ENCODE measurements around the gene SPOPL.
"Not testable (repeated sequence)": the region's sequence is repeated elsewhere in the genome, so short reads cannot be mapped to it uniquely, and the experiment has no call there.

SPOPL gene

DNA sequence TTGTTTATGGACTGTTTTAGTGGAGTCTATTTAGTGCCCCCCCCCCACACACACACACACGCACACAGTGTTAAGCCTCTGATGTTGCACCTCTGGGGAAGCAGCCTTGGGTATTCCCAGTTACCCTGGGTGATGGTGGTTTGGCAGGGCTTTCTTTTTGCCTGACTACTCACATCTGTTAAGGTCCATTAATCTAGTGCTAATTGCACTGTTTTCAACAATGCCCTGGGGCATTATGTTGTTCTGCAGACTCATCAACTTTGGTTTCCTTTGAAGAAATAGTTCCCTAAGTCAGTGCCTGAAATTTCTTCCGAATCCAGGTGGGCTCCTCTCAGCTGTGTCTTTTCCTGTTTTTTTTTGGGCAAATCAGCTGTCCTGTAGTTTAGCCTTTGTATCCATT, 34.7 kb downstream of the SPOPL start:
- peak; percentile 51 for DNase-seq (ENCODE audit: low read depth)
- no peak overlapping the region for H3K4me3 ChIP-seq (ENCODE audit: low read depth, low read length)
- in situ Hi-C loops (cut with HindIII; ENCODE audit: low sequenced_read_pairs): no loop called here
- TF ChIP-seq, protein P1, sequence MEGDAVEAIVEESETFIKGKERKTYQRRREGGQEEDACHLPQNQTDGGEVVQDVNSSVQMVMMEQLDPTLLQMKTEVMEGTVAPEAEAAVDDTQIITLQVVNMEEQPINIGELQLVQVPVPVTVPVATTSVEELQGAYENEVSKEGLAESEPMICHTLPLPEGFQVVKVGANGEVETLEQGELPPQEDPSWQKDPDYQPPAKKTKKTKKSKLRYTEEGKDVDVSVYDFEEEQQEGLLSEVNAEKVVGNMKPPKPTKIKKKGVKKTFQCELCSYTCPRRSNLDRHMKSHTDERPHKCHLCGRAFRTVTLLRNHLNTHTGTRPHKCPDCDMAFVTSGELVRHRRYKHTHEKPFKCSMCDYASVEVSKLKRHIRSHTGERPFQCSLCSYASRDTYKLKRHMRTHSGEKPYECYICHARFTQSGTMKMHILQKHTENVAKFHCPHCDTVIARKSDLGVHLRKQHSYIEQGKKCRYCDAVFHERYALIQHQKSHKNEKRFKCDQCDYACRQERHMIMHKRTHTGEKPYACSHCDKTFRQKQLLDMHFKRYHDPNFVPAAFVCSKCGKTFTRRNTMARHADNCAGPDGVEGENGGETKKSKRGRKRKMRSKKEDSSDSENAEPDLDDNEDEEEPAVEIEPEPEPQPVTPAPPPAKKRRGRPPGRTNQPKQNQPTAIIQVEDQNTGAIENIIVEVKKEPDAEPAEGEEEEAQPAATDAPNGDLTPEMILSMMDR (IDR thresholded peaks at IDR 0.05; ENCODE audit: low read depth, low read length, missing control alignments): no peak

DNA sequence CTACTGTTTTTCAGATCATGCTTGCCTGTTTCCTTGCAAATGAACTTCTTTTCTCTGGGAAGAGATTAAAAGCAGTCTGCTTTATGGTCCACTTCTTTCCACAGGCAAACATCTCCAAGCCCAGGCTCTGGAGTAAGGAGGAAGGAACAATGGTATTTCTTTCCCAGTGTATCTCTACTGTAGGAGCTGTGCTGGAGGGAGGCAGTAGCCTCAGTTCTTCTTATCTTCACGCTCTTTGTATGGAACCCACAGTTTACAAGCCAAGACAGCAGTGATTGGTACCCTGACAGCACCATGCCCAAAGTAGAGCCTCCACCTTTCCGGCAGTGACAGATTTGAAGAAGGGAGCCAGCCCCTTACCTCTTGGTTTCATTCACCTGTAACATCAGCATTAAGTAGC, 35.2 kb downstream of the SPOPL start:
- DNase-seq (ENCODE audit: low read depth): no peak
- TF ChIP-seq, protein P1 (IDR thresholded peaks at IDR 0.05; ENCODE audit: low read depth, low read length, missing control alignments): no peak
- in situ Hi-C loops (cut with HindIII; ENCODE audit: low sequenced_read_pairs): no loop called here
- no peak overlapping the region for H3K4me3 ChIP-seq (ENCODE audit: low read depth, low read length)

DNA sequence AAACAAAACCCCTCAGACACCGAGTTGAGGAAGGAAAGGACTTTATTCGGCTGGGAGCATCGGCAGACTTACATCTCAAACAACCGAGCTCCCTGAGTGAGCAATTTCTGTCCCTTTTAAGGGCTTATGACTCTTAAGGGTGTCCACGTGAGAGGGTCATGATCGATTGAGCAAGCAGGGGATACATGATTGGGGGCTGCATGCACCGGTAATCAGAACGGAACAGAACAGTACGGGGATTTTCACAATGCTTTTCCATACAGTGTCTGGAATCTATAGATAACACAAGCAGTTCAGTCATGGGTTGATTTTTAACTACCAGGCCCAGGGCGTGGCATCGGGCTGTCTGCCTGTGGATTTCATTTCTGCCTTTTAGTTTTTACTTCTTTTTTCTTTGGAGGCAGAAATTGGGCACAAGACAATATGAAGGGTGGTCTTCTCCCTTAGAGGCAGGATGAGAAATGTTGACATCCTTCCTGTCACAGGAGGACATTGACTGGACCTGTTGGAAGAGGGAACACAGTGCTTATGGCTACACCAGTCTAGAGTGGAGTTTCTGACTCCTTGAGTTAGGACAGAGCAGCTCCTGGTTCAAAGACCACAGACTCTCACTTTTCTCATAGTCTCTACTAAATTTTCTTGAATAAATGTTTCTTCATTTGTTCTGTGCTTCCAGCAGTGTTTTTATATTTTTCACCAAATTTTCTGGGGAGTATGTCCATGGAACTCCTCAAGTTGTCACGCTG, 35.8 kb downstream of the SPOPL start:
- TF ChIP-seq, protein P1 (IDR thresholded peaks at IDR 0.05; ENCODE audit: low read depth, low read length, missing control alignments): no peak
- H3K4me3 ChIP-seq (ENCODE audit: low read depth, low read length): no peak overlapping the region
- in situ Hi-C loops (cut with HindIII; ENCODE audit: low sequenced_read_pairs): no loop called here
- no peak for DNase-seq (ENCODE audit: low read depth)

DNA sequence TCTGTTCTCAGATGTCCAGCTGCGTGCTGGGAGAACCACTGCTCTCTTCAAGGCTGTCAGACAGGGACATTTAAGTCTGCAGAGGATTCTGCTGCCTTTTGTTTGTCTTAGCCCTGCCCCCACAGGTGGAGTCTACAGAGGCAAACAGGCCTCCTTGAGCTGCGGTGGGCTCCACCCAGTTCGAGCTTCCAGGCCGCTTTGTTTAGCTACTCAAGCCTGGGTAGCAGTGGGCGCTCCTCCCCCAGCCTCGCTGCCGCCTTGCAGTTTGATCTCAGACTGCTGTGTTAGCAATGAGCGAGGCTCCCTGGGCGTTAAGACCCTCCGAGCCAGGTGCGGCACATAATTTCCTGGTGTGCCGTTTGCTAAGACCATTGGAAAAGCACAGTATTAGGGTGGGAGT, 42.6 kb downstream of the SPOPL start:
- H3K4me3 ChIP-seq (ENCODE audit: low read depth, low read length); in situ Hi-C loops (cut with HindIII; ENCODE audit: low sequenced_read_pairs); DNase-seq (ENCODE audit: low read depth): not testable (repeated sequence)

DNA sequence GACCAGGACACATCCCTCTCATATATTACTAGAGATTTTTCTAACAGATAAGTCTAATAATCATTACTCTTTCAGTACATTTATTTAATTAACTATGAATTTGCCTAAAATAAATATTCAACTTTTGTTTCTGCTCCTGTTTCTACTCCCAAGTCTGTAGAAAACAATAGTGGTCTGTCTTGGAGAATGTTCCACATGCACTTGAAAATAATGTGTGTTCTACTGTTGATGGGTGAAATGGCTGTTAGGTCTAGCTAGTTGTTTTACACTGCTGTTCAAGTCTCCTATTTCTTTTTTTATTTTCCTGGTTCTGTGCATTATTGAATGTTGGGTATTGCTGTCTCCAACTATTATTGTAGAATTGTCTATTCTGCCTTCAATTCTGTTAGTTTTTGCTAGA, 47.2 kb downstream of the SPOPL start:
- no peak overlapping the region for H3K4me3 ChIP-seq (ENCODE audit: low read depth, low read length)
- in situ Hi-C loops (cut with HindIII; ENCODE audit: low sequenced_read_pairs): no loop called here
- DNase-seq (ENCODE audit: low read depth): no peak
- TF ChIP-seq, protein P1 (IDR thresholded peaks at IDR 0.05; ENCODE audit: low read depth, low read length, missing control alignments): no peak

DNA sequence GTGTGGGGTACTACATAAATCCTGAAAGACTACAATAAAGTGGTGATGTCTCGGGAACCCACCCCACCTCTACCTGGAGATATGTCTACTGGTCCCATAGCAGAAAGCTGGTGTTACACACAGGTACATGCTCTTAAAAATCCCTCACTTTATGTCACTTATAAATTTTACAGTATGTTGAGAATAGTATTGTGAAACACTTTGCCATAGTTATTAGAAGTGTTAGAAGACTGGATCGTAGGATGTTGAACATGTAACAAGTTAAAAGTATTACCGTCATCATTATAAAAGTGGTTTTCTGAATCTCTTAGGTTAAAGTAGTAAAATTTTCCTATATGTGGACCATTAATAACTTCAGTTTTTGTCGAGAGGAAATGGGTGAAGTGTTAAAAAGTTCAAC, 48.6 kb downstream of the SPOPL start:
- in situ Hi-C loops (cut with HindIII; ENCODE audit: low sequenced_read_pairs): no loop called here
- TF ChIP-seq, protein P1 (IDR thresholded peaks at IDR 0.05; ENCODE audit: low read depth, low read length, missing control alignments): no peak

DNA sequence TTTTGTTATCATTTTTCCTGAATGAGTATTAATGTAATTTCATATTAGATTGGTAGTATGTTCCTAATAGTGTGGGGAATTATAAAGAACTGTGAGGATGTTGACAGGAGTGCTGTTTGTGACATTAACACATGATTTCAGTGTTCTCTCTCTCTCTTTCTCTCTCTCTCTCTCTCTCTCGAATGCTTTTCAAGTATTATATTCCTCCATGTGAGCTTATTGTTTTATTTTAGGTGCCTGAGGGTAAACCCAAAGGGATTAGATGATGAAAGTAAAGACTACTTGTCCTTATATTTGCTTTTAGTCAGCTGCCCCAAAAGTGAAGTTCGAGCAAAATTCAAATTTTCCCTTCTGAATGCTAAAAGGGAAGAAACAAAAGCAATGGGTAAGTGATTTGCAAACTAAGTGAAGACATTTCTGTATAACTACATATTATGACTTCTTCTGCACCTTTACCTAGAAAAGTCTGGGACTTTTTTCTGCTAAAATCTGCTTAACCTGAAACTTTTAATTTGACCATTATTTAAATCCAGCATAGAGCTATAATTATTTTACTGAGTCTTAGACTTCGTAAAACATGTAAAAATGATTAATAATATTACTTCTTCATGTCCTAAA, 49.2 kb downstream of the SPOPL start:
- in situ Hi-C loops (cut with HindIII; ENCODE audit: low sequenced_read_pairs): no loop called here

More for the DNA sequence above, 48.6 kb downstream of the SPOPL start:
- DNase-seq (ENCODE audit: low read depth): no peak
- H3K4me3 ChIP-seq (ENCODE audit: low read depth, low read length): no peak overlapping the region

More for the DNA sequence above, 49.2 kb downstream of the SPOPL start:
- no peak overlapping the region for H3K4me3 ChIP-seq (ENCODE audit: low read depth, low read length)
- no peak for DNase-seq (ENCODE audit: low read depth)
- TF ChIP-seq, protein P1 (IDR thresholded peaks at IDR 0.05; ENCODE audit: low read depth, low read length, missing control alignments): no peak
